ENCODE measurements around the gene BMAL1. TPM values are rescaled to one million over a fixed set of nuclear protein-coding genes. Genes with fewer than 3 reads are reported as not detected.

The BMAL1 gene
- total RNA-seq, 4 donors from 2014 or later = 19.4 to 87.5 (median 39.7) TPM

GRCh38 chr11:13262096-13262495 lies 15.5 kb upstream of the BMAL1 start:
- Histone ChIP-seq H3K4me1 (peaks cover 0 to 29% (median 0%) of the 10 kb centered on the region in 4 donors), H3K36me3 (no peaks in the 10 kb centered on the region), H3K4me3 (no peak overlapping the region), H3K27ac (peak overlapping the region in 2 of 4 donors; percentile 55 to 62), H3K27me3 (no peaks in the 10 kb centered on the region), H3K9me3 (no peaks in the 10 kb centered on the region)
- no peak for TF ChIP-seq CTCF (IDR thresholded peaks at IDR 0.05)
- no peak for TF ChIP-seq POLR2A (IDR thresholded peaks at IDR 0.05)
- DNase-seq = no peak

GRCh38 chr11:13268791-13269190 lies 8.8 kb upstream of the BMAL1 start:
- H3K9me3 ChIP-seq = no peaks in the 10 kb centered on the region
- no peaks in the 10 kb centered on the region for H3K36me3 ChIP-seq
- no peak overlapping the region for H3K4me3 ChIP-seq
- no peak for DNase-seq
- TF ChIP-seq CTCF (IDR thresholded peaks at IDR 0.05) = no peak
- no peak for TF ChIP-seq POLR2A (IDR thresholded peaks at IDR 0.05)
- H3K27ac ChIP-seq = no peak overlapping the region
- no peaks in the 10 kb centered on the region for H3K4me1 ChIP-seq
- no peaks in the 10 kb centered on the region for H3K27me3 ChIP-seq

- no peak overlapping the region for H3K27ac ChIP-seq
- TF ChIP-seq CTCF (IDR thresholded peaks at IDR 0.05) (no peak), POLR2A (IDR thresholded peaks at IDR 0.05) (no peak)
Observed at GRCh38 chr11:13269775-13270174, 7.8 kb upstream of the BMAL1 start.

GRCh38 chr11:13271060-13271693 lies 6.4 kb upstream of the BMAL1 start:
- no peak overlapping the region for H3K4me3 ChIP-seq
- H3K36me3 ChIP-seq = no peaks in the 10 kb centered on the region
- peak overlapping the region in 1 of 4 donors; percentile 55 for H3K27ac ChIP-seq
- TF ChIP-seq CTCF (IDR thresholded peaks at IDR 0.05) (no peak), POLR2A (IDR thresholded peaks at IDR 0.05) (no peak)
- no peaks in the 10 kb centered on the region for H3K27me3 ChIP-seq
- peaks cover 0 to 3% (median 0%) of the 10 kb centered on the region in 4 donors for H3K4me1 ChIP-seq
- H3K9me3 ChIP-seq = no peaks in the 10 kb centered on the region
- peak in 1 of 3 donors; percentile 66 for DNase-seq

More at GRCh38 chr11:13269775-13270174, 7.8 kb upstream of the BMAL1 start:
- Histone ChIP-seq H3K4me1 (no peaks in the 10 kb centered on the region), H3K9me3 (no peaks in the 10 kb centered on the region), H3K4me3 (no peak overlapping the region), H3K27me3 (no peaks in the 10 kb centered on the region), H3K36me3 (no peaks in the 10 kb centered on the region)
- no peak for DNase-seq

GRCh38 chr11:13276454-13276831 lies 1.1 kb upstream of the BMAL1 start:
- no peaks in the 10 kb centered on the region for H3K27me3 ChIP-seq
- peak in 1 of 3 donors; percentile 23 for DNase-seq

More at GRCh38 chr11:13276454-13276831, 1.1 kb upstream of the BMAL1 start:
- peak overlapping the region; percentile 90 to 100 (median 97) for H3K4me3 ChIP-seq
- no peaks in the 10 kb centered on the region for H3K9me3 ChIP-seq
- peaks cover 0 to 24% (median 4%) of the 10 kb centered on the region in 4 donors for H3K4me1 ChIP-seq
- peak overlapping the region; percentile 87 to 98 (median 90) for H3K27ac ChIP-seq
- H3K36me3 ChIP-seq = no peaks in the 10 kb centered on the region
- no peak for TF ChIP-seq POLR2A (IDR thresholded peaks at IDR 0.05)
- TF ChIP-seq CTCF (IDR thresholded peaks at IDR 0.05) = no peak

Measured in Peyer's patch (tissue), 4 donors.